ENCODE results near the gene ANKRD11.

Gene ANKRD11

DNA sequence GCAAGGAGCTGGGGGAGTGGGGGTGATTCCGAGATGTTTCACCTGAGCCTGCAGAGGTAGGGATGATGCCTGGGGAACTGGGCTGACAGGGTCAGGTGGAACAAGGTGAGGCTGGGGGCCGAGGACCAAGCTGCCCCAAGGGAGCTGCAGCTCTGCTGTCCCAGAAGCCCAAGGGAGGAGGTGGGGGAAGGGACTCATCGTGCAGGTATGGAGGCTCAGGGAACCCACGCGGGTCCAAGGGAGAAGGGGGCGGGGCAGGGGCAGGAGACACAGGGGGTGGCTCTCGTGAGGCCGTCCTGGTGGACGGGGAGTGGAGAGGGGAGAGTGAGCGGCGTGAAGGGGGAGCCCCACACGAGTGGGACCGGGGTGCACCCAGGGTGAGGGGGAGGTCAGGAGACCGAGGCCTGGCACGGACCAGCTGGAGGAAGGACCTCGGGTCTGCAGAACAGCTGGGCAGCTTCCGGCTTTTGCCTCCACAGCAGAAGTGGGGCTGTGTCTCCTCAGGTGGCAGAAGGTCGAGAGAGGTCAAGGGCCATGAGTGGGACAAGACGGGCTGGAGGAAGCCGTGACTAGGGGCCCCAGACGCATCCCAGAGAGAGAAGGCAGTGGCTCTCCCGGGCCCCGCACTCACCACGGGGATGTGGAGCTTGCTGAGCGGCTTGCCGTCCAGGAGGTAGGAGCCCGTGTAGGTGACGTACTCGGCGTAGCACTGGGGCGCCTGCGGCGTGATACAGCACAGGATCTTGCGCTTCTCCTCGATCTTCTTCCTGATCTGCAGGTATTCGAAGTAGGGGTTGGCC is 211.7 kb downstream of the ANKRD11 start:
- no peak for TF ChIP-seq CTCF (IDR thresholded peaks at IDR 0.05; ENCODE audit: control extremely low read depth, extremely low read depth, low read depth, missing control alignments)
- ChIA-PET POLR2A (no interaction called here), CTCF (interaction anchor here (0.9 kb wide), 1 partner anchor 10 kb away, joined by 4 read pairs; no protein-coding TSS in a partner anchor)
- no peak for DNase-seq (ENCODE audit: extremely low spot score)

DNA sequence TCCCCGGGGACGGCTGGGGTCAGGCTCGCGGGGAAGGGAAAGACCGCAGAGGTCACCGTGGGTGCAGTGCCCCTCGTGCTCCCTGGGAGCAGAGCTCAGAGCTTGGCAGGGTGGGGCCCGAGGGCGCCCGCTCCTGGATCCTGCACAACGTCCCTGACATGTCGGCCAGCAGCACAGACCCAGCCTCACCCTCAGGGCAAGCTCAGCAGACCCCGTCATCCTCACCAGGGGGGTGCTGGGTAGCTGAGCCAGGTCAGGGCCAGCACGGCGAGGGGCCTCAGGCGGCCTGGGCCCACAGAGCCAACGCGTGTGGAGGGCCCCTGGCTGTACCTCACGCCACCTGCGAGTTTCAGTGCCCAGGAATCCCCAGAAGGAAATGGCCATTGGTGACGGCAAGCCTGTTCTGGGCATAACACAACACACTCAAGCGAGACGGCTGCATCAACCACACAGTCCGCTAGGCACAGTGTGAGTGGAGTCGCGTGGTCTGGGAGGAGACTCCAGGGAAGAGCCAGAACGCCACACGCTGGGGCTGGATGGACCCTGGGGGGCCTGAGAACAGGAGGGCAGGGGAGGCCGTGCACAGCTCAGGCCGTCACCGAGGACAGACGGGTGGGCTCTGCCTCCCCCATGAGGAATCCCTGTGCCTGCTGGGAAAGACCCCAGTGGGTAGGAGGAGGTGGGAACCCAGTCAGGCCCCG is 212.6 kb downstream of the ANKRD11 start:
- POLR2A ChIA-PET: no interaction called here
- TF ChIP-seq CTCF (IDR thresholded peaks at IDR 0.05; ENCODE audit: control extremely low read depth, extremely low read depth, low read depth, missing control alignments): no peak
- CTCF ChIA-PET: interaction anchor here (1.2 kb wide), 1 partner anchor 11 kb away, joined by 4 read pairs; no protein-coding TSS in a partner anchor
- DNase-seq (ENCODE audit: extremely low spot score): no peak

DNA sequence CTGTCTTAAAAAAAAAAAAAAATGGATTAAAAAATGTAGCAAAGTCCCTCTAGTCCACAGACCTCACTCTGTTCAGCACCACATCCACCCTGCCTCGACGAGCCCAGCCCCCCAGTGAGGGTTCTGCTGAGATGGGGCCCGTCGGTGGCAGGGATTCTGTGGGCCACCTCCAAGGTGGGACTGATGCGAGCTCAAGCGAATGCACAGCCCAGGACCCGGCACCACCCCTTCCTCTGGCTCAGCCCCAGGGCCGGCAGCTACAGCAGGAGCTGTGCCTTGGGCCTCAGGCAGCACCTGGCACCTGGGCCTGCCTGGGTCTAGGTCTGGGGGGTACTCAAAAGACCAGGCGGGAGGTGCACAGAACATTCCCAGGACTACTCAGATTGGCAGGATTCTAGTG is 213.3 kb downstream of the ANKRD11 start:
- CTCF ChIA-PET: interaction anchor here (1.2 kb wide), 1 partner anchor 12 kb away, joined by 4 read pairs; no protein-coding TSS in a partner anchor
- TF ChIP-seq CTCF (IDR thresholded peaks at IDR 0.05; ENCODE audit: control extremely low read depth, extremely low read depth, low read depth, missing control alignments): no peak
- no peak for DNase-seq (ENCODE audit: extremely low spot score)
- POLR2A ChIA-PET: no interaction called here

- ChIA-PET CTCF (interaction anchor here (0.8 kb wide), 1 partner anchor 13 kb away, joined by 3 read pairs; no protein-coding TSS in a partner anchor), POLR2A (no interaction called here)
- no peak for TF ChIP-seq CTCF (IDR thresholded peaks at IDR 0.05; ENCODE audit: control extremely low read depth, extremely low read depth, low read depth, missing control alignments)
- no peak for DNase-seq (ENCODE audit: extremely low spot score)
These were observed 214.3 kb downstream of the ANKRD11 start for GRCh38 chr16:89275837-89276720.

GRCh38 chr16:89275284-89275584 is 215.1 kb downstream of the ANKRD11 start:
- DNase-seq (ENCODE audit: extremely low spot score): no peak
- no peak for TF ChIP-seq CTCF (IDR thresholded peaks at IDR 0.05; ENCODE audit: control extremely low read depth, extremely low read depth, low read depth, missing control alignments)
- CTCF ChIA-PET: interaction anchor here (0.9 kb wide), 1 partner anchor 11 kb away, joined by 4 read pairs; no protein-coding TSS in a partner anchor
- POLR2A ChIA-PET: no interaction called here
